LNCAP (cell line): Measurements from ENCODE around the gene PROCA1.

ENCODE experiments used
- TF ChIP-seq, protein P1 (sequence below): fragments of 450-650 bp; IDR thresholded peaks from 2 replicates; pipeline ENCODE4 v1.5.1; 2017; ENCODE audit warnings: mild to moderate bottlenecking

The PROCA1 gene

DNA sequence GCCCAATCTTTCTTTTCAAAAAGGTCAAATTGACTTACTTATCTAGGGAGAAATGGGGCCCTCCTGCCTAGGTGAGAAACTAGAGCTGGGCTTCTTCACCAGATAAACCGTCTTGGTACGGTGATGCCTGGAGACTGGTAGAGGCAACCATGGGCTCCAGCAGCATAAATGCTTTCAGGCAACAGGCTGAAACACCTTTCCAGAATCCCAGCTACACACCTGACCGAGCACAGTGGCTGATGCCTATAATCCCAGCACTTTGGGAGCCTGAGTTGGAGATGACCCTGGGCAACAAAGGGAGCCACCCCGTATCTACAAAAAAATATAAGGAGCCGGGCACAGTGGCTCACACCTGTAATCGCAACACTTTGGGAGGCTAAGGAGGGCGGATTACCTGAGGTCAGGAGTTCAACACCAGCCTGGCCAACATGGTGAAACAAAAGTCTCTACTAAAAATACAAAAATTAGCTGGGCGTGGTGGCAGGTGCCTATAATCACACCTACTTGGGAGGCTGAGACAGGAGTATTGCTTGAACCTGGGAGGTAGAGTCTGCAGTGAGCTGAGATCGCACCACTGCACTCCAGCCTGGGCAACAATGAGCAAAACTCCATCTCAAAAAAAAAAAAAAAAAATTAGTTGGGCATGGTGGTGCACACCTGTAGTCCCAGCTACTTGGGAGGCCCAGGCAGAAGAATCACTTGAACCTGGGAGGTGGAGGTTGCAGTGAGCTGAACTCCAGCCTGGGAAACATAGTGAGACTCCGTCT is 40.1 kb upstream of the PROCA1 start:
- TF ChIP-seq, protein P1, sequence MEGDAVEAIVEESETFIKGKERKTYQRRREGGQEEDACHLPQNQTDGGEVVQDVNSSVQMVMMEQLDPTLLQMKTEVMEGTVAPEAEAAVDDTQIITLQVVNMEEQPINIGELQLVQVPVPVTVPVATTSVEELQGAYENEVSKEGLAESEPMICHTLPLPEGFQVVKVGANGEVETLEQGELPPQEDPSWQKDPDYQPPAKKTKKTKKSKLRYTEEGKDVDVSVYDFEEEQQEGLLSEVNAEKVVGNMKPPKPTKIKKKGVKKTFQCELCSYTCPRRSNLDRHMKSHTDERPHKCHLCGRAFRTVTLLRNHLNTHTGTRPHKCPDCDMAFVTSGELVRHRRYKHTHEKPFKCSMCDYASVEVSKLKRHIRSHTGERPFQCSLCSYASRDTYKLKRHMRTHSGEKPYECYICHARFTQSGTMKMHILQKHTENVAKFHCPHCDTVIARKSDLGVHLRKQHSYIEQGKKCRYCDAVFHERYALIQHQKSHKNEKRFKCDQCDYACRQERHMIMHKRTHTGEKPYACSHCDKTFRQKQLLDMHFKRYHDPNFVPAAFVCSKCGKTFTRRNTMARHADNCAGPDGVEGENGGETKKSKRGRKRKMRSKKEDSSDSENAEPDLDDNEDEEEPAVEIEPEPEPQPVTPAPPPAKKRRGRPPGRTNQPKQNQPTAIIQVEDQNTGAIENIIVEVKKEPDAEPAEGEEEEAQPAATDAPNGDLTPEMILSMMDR: no peak

- TF ChIP-seq, protein P1: peak; percentile 99
These were observed 38.7 kb upstream of the PROCA1 start for GRCh38 chr17:28750178-28751047.

DNA sequence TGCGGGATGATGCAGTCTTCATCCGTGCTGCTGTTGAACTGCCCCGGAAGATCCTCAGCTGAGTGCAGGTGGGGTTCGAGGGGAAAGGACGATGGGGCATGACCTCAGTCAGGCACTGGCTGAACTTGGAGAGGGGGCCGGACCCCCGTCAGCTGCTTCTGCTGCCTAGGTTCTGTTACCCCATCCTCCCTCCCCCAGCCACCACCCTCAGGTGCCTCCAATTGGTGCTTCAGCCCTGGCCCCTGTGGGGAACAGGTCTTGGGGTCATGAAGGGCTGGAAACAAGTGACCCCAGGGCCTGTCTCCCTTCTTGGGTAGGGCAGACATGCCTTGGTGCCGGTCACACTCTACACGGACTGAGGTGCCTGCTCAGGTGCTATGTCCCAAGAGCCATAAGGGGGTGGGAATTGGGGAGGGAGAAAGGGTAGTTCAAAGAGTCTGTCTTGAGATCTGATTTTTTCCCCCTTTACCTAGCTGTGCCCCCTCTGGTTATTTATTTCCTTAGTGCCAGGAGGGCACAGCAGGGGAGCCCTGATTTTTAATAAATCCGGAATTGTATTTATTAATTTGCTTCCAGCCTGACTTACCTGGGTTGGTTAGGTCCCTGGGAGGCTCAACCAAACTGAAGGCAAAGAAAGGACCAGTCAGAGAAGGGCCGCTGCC is 38.0 kb upstream of the PROCA1 start:
- TF ChIP-seq, protein P1: no peak

DNA sequence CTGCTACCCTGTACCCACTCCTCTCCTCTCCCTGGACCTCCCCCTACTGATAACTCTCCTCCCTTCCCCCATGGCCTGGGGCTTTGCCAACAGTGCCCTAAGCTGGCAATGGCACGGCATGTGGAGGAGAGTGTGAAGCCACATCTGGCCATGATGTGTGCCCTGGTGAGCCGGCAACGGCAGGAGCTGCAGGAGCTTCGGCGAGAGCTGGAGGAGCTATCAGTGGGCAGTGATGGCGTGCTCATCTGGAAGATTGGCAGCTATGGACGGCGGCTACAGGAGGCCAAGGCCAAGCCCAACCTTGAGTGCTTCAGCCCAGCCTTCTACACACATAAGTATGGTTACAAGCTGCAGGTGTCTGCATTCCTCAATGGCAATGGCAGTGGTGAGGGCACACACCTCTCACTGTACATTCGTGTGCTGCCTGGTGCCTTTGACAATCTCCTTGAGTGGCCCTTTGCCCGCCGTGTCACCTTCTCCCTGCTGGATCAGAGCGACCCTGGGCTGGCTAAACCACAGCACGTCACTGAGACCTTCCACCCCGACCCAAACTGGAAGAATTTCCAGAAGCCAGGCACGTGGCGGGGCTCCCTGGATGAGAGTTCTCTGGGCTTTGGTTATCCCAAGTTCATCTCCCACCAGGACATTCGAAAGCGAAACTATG is 37.3 kb upstream of the PROCA1 start:
- TF ChIP-seq, protein P1: no peak

GRCh38 chr17:28747801-28748750 is 36.4 kb upstream of the PROCA1 start:
- TF ChIP-seq, protein P1: no peak

GRCh38 chr17:28747051-28747691 is 35.5 kb upstream of the PROCA1 start:
- TF ChIP-seq, protein P1: no peak
